GM20000 (cell line): ENCODE results near the gene KSR1.

Experiments
- DNase-seq: peaks from one replicate; pipeline ENCODE4 v3.0.0; 2012; ENCODE audit warnings: low spot score
- TF ChIP-seq, protein P1 (sequence below): IDR thresholded peaks from 2 replicates; pipeline ENCODE4 v1.5.1; 2012; ENCODE audit warnings: mild to moderate bottlenecking, control low read depth; ENCODE audit errors: extremely low read depth, missing control alignments

KSR1 gene

DNA sequence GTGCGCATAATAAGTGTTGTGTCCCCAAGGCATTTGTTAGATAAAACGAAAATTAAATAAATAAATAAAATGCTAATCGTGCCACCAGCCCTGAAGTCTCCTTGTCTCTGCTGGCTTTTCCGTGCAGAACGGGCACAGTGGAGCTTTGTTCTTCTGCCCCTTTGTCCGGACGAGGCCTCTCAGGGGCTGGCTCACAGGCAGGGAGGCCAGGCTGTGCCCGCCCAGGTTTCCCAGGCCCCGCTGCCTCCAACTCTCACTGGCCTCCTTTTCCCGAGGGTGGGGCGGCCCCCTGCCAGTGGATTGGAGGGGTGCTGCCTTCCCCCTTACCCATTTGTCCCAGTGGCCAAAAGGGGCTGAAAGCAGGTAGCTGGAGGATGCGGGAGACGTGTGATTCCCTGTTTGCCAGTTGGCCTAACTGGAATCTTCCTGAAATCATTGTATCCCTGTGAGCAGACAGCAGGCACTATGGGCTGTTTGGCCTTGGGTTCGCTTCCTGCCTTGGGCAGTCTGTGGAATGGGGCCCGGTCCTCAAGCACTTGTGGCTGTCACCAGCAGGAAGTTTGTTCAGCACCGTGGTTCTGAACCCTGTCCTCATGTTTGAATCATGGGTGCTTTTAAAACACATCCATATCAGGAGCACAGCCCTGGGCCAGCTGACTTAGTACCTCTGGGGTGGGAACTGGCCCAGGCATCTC is 64.4 kb downstream of the KSR1 start:
- TF ChIP-seq, protein P1, sequence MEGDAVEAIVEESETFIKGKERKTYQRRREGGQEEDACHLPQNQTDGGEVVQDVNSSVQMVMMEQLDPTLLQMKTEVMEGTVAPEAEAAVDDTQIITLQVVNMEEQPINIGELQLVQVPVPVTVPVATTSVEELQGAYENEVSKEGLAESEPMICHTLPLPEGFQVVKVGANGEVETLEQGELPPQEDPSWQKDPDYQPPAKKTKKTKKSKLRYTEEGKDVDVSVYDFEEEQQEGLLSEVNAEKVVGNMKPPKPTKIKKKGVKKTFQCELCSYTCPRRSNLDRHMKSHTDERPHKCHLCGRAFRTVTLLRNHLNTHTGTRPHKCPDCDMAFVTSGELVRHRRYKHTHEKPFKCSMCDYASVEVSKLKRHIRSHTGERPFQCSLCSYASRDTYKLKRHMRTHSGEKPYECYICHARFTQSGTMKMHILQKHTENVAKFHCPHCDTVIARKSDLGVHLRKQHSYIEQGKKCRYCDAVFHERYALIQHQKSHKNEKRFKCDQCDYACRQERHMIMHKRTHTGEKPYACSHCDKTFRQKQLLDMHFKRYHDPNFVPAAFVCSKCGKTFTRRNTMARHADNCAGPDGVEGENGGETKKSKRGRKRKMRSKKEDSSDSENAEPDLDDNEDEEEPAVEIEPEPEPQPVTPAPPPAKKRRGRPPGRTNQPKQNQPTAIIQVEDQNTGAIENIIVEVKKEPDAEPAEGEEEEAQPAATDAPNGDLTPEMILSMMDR = no peak
- DNase-seq = no peak

DNA sequence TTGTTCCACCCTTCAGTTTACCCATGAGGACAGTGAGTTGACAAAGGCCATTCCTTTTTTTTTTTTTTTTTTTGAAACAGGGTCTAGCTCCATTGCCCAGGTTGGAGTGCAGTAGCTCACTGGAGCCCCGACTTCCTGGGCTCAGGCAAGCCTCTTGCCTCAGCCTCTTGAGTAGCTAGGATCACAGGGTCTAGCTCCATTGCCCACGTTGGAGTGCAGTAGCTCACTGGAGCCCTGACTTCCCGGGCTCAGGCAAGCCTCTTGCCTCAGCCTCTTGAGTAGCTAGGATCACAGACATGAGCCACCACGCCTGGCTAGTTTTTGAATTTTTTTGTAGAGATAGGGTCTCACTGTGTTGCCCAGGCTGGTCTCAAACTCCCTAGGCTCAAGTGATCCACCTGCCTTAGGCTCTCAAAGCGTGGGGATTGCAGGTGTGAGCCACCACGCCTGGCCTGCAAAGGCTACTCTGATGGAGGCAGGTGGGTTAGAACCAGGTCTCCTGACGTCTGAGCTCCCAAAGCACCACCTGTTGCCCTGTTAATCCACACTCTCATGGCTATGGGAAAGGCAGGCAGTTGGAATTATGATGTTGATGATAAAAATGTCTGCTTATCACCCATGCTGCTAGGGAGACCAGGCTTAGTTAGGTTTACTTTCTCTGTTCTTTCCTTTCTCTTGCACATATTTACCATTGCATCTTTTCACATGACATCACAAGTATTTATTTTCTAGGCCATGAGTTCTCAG is 65.2 kb downstream of the KSR1 start:
- DNase-seq = no peak
- TF ChIP-seq, protein P1 = no peak

DNA sequence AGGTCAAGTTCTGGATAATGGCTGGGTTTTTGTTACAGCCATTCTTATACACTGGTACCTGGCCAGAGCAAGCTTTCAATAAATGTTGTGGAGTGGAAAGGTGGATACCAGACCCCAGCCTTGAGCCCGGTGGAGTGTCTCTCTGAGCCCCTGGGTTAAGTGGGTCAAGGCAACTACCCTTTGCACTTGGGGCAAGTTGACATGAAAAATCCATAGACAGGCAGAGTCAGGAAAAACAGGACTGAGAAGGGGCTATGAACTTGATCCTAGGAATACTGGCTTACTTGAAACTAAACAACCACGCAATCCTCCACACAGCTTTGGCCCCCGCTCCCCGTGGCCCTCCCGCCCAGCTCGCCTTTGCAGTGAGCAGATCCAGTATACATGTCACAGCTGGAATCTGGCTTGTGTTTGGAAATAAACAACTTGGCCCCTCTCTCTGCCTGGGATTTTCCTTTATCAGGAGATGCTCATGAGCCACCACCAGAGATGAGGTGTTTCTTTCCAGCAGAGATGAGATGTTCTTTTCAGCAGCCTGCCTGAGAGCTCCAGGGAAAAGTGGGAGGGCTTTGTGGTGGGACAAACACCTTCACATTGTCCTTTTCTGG is 65.9 kb downstream of the KSR1 start:
- TF ChIP-seq, protein P1 = no peak
- no peak for DNase-seq

- no peak for DNase-seq
- TF ChIP-seq, protein P1 = no peak
These were observed 67.5 kb downstream of the KSR1 start for GRCh38 chr17:27523712-27524111.

GRCh38 chr17:27524594-27524993 is 68.3 kb downstream of the KSR1 start:
- no peak for DNase-seq

GRCh38 chr17:27525316-27525715 is 69.1 kb downstream of the KSR1 start:
- DNase-seq = no peak
- TF ChIP-seq, protein P1 = no peak

More at GRCh38 chr17:27524594-27524993, 68.3 kb downstream of the KSR1 start:
- TF ChIP-seq, protein P1 = no peak
